IPS-18c (cell line): ENCODE data around the gene LAMA1.

Experiments used
- H3K4me3 ChIP-seq: 2 replicates; pipeline ENCODE4 v1.7.0; 2013; ENCODE audit warnings: low read depth, mild to moderate bottlenecking, low read length, moderate library complexity; ENCODE audit not compliant: insufficient read depth
- H3K9me3 ChIP-seq: one replicate; pipeline ENCODE4 v1.6.1; 2013; ENCODE audit warnings: mild to moderate bottlenecking, low read length, moderate library complexity; ENCODE audit not compliant: control insufficient read depth, insufficient read depth

Gene LAMA1

GRCh38 chr18:6971823-6972478, 145.6 kb downstream of the LAMA1 start:
- Histone ChIP-seq H3K9me3 (no peaks in the 10 kb centered on the region), H3K4me3 (no peak overlapping the region)

DNA sequence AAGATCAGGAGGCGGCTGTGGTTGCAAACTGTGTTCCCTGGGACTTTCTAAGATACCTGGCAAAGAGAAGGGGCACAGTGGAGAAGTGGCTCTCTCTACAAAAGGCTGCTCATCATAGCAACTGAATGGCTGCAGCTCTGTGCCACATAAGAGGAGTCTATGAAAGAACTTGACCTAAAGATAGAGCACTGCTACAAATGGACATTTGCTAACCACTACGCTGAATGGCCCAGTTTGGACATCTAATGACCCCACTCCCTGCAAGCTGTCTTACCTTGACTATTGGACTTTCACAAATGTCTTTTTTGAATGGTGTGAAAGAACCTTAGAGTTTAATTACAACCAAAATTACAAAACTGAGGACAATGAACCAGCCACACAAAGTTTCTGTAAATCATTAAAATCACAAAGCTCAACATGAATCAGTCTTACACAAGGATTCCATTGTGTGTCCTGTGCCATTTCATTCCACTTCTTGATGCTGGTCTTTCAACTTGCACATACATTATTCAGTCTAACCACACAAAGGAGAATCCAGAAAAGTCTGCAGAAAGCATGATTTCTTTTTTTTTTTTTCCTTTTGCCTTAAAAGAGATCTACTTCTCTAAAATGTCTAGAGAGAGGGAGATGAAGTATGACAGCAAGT, 154.0 kb downstream of the LAMA1 start:
- no peak overlapping the region for H3K4me3 ChIP-seq
- no peaks in the 10 kb centered on the region for H3K9me3 ChIP-seq

DNA sequence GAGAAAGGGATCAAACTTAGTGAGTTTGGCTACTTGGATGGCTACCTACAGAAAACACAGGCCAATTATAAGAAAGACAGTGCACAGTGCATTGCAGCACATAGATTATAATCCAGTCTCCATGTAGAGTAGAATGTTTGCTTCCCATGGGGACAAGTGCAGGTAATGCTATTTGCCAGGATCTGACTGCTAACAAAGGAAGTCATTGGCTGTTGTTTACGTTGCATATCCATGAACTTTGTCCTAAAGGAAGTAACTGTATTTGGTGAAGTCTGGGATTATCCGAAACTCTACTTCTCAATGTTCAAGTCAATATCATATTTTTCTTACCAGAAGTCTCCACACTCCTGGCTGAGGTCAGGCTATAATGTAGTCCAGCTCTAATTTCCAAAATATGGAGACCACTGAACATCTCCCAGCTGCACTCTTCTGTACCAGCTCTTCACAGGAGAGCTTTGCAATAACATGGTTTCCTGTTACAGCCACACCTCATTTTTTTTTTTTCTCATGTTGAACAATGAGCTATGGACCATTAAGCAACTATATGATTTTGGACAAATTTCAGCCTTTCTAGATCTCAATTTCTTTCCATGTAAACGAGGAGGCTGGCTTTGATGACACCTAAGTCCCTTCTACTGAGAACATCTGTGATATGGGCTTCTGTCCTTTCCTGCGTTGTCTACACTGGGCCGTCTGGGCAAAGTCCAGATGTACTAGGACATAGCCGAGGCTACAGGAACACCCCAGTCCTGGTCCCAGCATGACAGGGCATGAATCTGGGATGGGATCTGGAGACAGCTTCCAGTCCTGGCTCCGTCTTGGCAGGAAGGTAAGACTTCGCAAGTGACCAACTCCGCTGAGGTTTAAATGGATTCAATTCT, 154.8 kb downstream of the LAMA1 start:
- Histone ChIP-seq H3K4me3 (no peak overlapping the region), H3K9me3 (no peaks in the 10 kb centered on the region)

GRCh38 chr18:6961331-6961730, 156.3 kb downstream of the LAMA1 start:
- Histone ChIP-seq H3K4me3 (no peak overlapping the region), H3K9me3 (no peaks in the 10 kb centered on the region)

DNA sequence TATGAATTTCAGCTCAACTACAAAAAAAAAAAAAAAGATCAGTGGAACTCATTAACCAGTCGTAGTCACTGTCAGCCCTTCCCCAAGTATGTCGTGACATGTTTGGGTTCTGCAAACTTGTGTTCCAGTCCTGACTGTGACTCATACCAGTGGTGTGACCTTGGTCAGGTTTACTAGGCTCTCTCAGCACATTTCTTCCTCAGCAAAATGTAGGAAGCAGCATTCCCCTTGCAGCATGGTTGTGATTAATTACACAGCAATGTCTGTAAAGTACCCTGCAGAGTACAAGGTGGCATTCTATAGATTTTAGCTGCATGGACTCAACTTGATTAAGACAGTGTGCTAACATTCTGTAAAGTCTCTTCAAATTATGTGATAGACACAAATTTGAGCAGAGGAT, 156.9 kb downstream of the LAMA1 start:
- H3K4me3 ChIP-seq: no peak overlapping the region
- no peaks in the 10 kb centered on the region for H3K9me3 ChIP-seq

DNA sequence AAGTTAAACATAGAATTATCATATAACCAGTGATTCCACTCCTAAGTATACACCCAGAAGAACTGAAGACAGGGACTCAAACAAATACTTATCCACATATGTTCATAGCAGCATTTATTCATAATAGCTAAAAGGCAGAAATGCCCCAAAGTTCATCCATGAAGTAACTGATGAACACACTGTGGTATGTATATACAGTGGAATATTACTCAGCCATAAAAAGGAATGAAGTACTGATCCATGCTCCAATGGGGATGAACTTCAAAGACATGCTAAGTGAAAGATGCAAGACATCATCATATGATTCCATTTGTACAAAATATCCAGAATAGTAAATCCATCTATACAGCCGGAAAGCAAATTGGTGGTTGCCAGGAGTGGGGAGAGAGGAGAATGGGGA, 157.5 kb downstream of the LAMA1 start:
- no peaks in the 10 kb centered on the region for H3K9me3 ChIP-seq
- no peak overlapping the region for H3K4me3 ChIP-seq

DNA sequence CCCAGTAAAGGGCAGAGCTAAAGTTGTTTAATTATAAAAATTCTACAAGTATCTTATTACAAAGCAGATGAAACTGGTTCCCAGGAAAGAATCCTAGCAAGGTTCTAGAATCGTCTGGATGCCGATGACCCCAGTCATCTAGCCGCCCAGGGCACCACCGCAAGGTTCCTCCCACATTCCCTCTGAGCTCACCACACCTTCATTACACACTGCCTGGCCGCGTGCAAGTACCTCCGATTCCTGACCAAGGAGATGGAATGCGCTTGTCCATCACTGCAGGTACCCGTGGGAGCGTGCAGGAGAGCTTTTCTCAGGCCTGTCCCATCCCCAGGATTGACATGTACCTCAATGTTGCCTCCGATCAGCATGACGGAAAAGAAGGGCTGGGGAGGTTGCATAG, 158.5 kb downstream of the LAMA1 start:
- Histone ChIP-seq H3K4me3 (no peak overlapping the region), H3K9me3 (no peaks in the 10 kb centered on the region)

- Histone ChIP-seq H3K9me3 (no peaks in the 10 kb centered on the region), H3K4me3 (no peak overlapping the region)
Observed at GRCh38 chr18:6956999-6957398, 160.6 kb downstream of the LAMA1 start.

DNA sequence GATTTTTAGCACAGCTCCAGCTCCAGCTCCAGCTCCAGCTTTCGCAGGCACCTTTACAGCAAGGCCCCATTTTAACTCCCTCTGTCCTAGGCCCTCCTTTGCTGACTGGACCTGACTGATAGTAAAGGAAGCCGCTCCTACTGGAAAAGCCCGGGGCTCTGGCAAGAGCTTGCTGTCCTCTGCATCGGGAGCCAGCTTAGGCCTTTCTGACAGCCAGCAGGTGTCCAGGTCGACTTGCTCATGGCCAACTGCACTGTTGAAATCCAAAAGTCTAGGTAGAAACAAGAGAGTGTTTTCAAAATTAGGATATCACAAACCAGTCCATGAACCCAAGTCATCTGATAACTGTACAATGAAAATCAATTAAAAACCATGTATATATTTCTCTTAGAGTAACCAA, 161.1 kb downstream of the LAMA1 start:
- no peak overlapping the region for H3K4me3 ChIP-seq
- H3K9me3 ChIP-seq: no peaks in the 10 kb centered on the region

GRCh38 chr18:6955304-6955703, 162.3 kb downstream of the LAMA1 start:
- no peaks in the 10 kb centered on the region for H3K9me3 ChIP-seq

GRCh38 chr18:6954501-6954900, 163.1 kb downstream of the LAMA1 start:
- Histone ChIP-seq H3K4me3 (no peak overlapping the region), H3K9me3 (no peaks in the 10 kb centered on the region)

More at GRCh38 chr18:6955304-6955703, 162.3 kb downstream of the LAMA1 start:
- H3K4me3 ChIP-seq: no peak overlapping the region

GRCh38 chr18:6951336-6952090, 166.1 kb downstream of the LAMA1 start:
- H3K4me3 ChIP-seq: no peak overlapping the region

DNA sequence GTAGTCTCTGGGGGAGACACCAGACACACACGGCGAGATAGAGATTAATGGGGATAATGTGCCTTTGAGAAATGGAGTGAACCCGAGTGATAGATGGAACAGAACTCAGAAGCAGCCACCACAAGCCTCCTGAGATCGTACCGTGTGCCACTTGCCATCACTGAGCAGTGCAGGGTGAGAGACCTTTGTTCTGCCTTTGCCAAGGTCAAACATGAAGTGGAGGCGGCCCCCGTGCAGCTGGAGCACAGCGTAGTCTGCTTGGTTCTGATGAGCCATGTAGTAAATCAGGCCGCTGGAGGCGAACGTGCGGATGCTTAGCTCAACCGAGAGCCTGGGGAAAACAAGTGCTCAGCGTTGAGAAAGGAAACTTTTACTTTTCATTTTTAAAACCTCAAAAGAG, 167.0 kb downstream of the LAMA1 start:
- Histone ChIP-seq H3K9me3 (no peaks in the 10 kb centered on the region), H3K4me3 (no peak overlapping the region)

More at GRCh38 chr18:6951336-6952090, 166.1 kb downstream of the LAMA1 start:
- H3K9me3 ChIP-seq: no peaks in the 10 kb centered on the region

DNA sequence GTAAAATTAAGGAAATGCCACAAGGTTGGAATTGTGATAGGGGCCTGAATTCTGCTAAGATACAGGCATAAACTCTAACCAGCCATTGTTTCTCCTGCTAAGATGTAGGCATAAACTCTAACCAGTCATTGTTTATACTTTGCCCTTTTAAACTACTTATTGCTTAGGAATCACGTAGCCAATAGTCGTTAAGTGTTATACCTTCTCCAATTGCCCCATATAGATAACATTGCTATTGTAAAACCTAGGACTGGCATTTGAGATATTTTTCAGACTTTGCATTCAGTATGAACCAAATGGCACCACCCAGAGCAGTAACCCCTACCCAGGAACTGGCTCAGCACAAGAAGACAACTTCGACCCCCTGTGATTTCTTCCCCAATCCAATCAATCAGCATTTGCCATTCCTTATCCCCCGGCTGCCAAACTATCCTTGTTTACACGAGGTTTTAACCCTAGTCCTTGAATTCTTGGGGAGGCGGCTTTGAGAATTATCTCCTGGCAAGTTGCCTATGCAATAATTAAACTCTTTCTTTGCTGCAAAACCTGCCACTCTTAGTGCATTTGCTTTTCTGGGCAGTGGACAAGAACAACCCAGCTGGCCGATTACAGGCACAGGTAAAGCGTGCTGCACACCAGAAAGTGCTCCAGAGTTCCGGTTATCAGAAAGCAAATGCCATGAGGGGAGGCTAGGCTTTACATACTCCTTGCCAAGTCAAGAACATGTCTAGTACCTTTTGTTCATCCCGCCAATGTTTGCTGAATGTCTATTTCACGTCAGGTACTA, 167.6 kb downstream of the LAMA1 start:
- Histone ChIP-seq H3K4me3 (no peak overlapping the region; the same call in 1 of the 2 replicates), H3K9me3 (no peaks in the 10 kb centered on the region)

DNA sequence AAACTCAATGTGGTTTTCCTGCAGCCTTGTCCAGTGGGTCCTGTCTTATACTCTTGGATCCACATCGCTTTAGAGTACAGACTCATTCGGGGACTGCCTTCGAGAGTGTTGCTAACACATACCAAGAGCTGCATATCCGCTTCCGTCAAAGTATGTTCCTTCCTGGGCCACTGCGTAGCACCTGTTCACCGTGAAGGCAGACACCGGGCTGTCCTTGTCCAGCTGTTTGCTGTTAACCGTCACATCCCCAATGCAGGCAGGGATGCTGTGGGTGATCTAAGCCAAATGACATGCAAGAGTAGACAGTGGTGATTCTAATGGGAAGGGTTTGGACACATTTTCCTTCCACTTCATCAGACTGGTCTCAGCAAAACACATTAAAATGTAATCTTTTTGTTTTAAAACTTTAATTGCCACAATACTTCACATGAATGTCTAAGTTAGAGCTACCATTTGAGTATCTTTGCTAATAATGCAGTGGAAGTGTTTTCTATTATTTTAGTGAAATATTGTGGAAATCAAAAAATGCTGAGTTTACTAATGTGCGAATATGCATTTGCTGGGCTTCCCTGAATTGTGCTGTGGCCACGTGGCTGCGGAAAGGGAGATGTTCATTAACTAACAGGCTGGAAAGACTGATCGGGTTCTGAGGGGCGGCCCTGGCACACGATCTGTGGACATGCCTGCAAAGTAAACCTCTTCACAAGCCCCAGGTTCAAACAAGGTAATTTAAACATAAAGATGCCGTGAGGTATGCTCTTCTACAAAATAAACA, 169.1 kb downstream of the LAMA1 start:
- H3K9me3 ChIP-seq: no peaks in the 10 kb centered on the region

More for the DNA sequence above, 169.1 kb downstream of the LAMA1 start:
- H3K4me3 ChIP-seq: no peak overlapping the region
